ENCODE results near the gene CYP3A5.

DNA sequence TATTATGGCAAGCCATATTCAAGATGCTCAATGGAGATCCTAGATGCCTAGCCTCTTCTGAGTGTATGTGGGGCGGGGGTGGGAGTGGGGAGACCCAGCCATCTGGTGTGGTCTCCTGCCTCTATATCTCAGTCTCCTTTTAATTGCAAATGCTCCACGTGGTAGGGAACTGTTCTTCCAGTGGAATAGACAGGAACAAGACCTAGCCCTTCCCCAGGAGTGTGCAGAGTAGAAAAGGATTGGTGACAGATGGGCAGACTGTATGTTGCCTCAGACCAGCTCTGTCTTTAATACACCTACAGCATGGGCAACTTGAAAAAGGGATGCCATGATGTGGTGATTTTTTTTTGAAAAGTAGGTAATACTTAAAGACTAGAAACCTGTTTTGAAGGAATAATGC, 12.6 kb downstream of the CYP3A5 start:
- TF ChIP-seq CTCF (optimal IDR thresholded peaks at IDR 0.05 in 1 of 3, IDR thresholded peaks at IDR 0.05 in 1 of 3, conservative IDR thresholded peaks at IDR 0.05 in 1 of 3; ENCODE audit: extremely low read depth in 1 of 3, insufficient read depth in 2 of 3, low read length in 3 of 3) (no peak), EZH2 (IDR thresholded peaks at IDR 0.05; ENCODE audit: low read length) (no peak)

Measured in keratinocyte (primary cell).